GM18909 (cell line): Measurements from ENCODE around the gene KLHL29.

Experiments used
- ATAC-seq: cut with Tn5 transposase; IDR thresholded peaks from one replicate; pipeline ENCODE4 v1.9.1; 2021; ENCODE audit warnings: mild to moderate bottlenecking; ENCODE audit not compliant: unreplicated experiment, poor library complexity

Gene KLHL29

DNA sequence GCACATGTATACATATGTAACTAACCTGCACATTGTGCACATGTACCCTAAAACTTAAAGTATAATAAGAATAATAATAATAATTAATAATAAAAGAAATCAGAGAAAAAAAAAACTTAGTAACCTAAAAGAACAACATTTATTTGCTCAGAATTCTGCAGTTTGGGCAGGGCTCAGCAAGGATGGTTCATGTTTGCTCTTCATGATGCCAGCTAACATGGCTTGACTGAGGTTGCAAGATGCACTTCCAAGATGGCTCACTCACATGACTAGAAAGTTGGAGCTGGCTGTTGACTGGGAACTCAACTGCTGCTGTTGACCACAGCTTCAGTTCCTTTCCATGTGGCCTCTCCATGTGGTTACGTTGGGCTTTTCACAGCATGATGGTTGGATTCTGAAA, 56.4 kb downstream of the KLHL29 start:
- no peak for ATAC-seq

DNA sequence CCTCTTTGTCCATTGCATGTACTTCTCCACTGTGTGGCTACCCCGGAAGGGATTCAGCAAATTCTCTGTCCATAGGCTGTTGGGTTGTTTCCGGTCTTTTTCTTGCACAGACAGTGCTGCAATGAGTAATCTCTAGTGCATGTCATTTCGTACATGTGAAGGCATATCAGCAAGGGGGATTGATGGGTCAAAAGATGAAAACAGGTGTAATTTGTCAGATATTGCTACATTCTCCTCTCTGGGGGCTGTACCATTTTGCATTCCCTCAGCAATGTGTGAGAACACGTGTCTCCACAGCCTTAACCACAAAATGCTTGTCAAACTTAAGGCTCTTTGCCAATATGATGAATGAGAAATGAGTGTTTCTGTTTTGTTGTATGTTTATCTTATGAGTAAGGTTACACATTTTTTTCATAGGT, 60.5 kb downstream of the KLHL29 start:
- ATAC-seq: no peak

DNA sequence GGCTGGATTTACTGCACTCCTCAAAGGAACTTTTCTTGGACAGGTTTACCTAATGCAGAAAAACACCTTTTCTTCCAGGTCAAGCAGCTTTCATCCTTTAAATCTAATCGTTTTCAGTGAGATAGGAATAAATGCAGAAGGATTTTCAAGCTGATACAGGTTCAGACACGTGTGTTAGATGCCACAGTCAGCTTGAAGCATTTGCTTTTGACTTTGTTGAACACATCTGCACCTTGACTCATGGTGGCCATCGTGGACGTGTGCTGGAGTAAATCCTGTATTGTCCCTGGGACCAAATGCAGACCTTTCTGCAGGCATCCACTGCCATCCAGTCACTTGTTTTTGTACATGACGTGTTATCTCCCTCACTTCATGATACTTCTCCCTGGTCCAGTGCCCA, 61.9 kb downstream of the KLHL29 start:
- no peak for ATAC-seq

DNA sequence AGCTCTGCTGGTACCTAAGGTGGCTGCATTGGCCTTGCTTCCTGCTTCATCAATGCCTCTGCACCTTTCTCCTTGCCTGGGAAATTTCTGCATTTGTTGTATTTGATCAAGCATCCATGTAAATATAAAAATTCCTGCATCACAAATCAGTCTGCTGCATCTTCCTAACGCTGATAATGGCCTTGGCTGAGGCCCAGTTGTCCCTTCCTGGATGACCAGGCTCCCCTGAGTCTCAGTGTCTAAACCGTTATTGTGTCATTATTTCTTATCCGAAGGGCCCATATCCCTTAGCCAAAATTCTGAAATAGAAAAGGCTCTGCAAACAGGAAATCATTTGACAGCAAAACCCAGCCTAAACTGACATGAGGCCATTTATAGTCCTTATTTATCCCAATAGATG, 62.4 kb downstream of the KLHL29 start:
- no peak for ATAC-seq

DNA sequence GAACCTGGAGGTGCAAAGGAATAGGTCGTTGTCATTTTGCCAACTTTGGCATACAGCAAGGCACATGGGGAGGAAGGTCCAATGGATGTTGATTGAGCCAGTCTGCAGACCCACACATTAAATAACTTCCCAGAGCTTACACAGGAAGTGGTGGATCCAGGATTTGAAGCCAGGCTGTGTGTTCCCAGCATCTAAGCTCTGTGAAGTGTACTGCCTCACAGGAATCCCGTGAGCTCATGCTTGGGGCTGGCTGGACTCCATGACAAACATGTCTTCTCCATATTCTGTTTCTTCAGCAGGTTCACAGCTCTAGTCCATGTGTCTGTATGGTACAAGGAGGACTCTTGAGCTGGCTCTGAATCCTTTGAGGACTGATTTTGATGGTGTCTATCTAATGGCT, 63.9 kb downstream of the KLHL29 start:
- no peak for ATAC-seq

DNA sequence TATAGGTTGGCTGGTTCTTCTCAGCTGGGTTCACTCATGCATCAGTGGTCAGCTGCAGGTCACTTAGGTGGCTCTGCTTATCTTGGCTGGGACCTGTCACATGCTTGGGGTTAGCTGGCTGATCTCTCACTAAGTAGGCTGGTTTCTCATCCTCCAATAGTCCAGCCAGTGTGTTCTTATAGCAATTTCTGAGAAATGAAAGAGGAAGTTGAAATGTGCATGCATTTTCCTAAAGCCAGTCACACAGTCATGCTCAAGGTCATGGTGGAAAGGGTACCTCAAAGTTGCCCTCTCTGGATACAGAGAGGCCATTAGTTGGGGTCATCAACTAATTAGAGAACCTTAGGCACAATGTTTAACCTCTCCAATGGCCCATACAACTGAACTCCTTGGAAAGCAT, 64.4 kb downstream of the KLHL29 start:
- peak; percentile 90 for ATAC-seq

DNA sequence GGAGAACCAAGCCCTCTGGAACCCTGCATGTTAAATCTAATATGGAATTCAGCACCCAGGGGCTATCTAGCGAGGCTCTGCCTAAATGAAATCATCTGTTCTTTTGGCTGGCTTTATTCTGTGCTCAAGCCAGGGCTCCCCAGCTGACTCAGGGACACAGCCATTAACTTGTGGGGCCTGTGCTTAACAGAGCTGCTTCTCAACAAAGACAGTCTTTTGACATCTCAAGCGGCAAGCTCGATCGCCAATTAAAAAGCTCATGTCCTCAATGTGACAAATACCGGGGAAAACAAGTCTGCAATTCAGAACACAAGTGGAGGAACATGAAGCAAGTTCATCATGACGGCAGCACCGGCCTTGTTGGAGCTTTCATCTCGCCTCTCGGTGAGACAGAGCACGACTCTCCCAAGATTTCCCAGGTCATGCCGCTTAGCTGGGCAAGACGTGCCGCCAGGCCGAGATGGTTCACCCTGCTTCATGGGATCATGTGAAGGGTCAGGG, 64.9 kb downstream of the KLHL29 start:
- no peak for ATAC-seq

DNA sequence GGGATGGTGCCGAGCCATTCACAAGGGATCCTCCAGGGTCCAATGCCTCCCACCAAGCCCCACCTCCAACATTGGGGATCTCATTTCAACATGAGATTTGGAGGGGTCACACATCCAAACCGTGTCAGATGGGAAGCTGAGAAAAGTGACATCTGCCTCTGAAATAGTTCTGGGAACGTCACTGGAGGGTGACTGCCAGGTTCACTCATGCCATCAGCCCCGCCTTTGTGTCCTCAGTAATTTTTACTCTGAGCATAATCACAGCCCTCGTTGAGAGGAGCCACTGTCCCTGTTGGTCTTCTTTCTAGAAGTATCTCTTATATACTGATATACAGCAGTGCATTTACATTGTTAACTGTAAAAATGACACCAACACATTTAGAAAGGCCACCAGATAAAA, 67.4 kb downstream of the KLHL29 start:
- no peak for ATAC-seq

DNA sequence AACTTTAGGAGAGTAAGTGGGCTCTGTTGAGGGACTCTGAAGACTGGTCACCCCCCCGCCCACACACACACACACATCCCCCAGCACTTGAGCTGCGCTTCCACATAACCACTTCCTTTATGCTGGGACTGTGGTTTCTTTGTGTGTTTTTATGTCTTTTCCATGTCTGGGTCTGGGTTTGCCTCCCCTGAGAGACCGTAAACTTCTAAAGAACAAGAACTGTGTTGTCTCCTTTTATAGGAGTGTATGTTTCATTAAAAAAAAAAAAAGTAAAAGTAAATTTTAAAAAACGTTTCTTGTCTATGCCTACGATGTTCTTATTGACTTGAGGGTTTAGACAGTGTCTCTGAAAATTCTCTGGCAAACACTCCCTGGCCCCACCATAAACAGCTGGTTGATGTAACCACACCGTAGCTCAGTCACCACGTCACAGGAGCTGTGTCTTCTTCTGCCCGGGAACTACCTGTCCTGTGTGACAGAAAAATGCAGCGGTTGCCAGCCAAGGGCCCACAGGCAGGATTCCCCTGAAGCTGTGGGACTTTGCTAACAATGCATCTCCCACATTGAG, 68.0 kb downstream of the KLHL29 start:
- ATAC-seq: peak; percentile 45

DNA sequence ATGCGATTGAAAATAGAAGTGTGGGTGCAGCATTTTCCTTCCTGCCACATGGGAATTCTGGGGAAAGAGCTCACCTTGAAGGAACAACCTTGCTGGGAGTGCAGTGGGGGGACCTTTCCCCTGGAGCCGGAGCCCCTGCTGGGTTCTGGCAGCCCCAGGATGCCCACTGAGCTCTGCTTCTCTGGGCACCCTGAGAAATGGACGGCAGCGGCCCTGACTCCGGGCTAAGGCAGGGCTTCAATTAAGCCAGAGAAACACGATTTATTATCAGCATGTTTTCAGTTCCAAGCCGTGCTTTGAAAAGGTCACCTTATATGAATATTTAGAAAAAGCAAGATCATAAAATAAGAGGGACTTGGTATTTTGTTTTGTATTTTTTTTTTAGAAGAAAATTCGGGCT, 68.5 kb downstream of the KLHL29 start:
- no peak for ATAC-seq

DNA sequence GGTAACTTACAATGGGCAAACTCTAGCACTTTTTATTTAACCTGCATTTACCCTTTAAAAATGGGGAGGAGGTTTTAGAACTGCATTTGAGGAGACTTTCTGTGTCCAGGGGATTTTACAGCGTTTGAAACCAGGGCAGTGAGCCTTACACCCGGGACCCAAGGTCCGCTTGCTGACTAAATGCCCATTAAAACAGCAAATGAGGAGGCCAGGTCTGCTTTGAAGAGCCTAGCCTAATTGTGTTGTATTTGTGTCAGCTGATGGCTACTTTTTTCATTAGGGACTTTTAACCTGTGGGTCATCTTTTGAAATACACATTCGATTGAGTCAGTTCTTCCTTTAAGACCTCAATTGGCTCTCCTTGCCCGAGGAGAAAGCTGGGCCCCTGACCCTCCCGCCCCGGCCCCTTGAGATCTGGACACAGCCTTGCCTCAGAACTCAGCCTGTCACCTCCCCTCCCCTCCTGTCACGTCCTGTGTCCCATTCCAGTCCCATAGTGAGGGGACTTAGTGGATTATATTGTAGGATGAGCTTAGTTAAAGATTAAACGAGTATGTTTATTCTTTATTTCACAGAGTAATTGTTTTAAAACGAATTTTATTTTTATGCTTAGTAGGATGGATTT, 69.0 kb downstream of the KLHL29 start:
- no peak for ATAC-seq

DNA sequence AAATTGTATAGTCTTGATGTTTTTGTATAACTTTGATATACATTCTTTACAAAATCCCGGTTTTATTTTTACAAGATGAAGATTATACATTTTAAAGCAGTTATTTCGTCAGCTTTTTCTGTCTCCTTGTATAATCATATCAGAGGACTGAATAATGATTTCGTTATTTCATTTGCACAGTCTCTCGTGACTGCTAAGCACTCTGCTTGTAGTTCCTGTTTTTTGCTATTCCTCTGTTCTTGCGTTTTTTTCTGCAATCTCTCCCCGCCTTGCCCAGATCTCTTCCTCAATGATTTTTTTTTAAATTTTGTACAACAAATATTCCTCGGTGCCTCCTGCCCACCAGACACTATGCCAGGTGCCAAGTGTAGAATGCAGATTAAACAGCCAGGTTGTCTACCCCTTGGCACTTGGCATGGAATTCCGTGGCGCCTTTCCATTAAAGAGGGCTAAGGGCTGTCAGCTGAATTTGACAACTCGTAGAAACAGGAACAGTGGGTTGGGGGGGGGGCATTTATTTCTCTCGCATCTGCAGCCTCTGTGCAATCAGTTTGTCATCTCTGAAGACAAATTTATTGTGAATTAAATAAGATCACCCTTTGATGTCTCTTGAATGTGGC, 69.6 kb downstream of the KLHL29 start:
- no peak for ATAC-seq

DNA sequence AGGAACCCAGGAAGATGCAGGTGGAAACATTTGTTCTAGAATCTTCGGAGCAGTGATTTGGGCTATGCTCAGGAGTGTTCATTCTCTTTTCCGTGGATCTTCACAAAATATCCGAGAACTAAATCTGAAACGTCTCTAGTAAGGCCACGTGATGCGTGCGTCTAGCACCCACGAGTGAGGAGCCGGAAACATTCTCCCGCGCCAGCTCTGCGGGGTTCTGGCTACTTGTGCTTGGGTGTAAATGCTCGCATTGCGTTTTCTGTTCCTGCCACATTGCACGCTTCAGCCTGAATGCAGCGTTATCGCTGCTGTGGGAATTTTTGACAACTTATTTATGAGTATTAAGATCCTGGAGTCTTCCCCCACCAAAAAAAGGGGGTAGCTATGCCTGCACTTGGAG, 71.4 kb downstream of the KLHL29 start:
- no peak for ATAC-seq

DNA sequence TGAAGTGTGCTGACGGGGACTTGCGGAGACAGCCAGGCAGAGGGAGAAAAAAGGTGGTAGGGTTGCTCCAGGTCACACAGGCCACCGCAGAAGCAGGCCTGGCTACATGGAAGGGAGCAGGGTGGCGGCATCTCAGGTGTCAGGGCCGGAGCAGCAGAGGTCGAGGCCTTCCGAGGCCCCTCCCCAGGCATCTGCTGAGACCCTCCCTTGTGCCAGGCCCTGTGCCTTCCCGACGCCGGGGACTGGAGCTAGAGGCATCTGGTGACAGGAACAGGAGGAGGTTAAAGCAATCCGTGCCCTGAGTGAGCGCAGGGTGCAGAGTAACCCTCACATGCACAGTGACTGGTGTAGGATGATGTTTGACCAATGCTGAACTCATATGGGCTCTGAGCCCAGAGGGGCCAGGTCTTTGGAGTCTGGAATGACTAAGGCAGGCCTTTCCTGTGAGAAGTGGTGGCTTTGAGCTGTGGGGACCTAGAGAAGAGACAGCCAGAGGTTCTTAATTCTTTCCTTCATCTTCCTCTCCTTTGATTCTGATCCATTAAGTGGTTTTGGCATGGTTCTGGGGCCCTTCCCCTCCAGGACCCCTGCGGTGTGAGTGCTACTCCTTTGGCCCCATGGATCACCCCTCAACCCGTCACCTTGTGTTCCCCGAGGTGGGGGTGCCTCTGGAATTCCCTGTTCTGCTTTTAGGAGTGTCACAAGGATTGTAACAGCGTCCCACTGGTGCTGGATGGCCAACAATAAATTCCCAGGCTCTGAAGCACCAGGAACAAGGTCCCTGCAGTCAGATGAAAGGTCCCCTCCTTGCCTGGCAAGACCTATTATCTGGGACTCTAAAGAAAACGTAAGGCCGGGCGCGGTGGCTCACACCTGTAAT, 72.1 kb downstream of the KLHL29 start:
- no peak for ATAC-seq

DNA sequence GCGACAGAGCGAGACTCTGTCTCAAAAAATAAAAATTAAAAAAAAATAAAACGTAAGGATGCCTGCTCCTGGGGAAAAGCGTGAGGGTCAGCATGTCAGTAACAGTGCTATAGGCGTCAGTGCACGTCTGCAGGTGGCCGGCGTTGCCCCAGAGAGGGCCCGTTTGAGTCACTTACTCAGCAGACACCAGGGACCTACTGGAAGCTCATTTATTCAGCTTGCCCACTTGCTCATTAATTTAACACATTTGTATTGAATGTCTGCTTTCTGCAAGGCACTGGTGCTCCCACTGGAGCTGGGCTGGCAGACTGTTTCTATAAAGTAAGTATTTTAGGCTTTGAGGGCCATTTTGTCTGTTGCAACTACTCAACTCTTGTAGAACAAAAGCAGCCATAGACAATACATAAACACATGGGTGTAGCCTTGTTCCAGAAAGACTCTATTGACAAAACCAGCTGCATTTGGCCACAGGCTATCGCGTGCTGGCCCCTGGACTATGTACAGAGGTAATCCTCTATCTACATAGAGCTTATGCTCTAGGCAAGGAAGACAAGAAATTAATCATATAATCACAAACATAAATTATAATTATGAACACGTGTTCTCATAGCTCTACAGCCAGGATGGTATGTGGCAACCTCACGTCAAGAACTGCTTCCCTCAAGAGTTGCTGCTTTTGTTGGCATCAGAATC, 73.2 kb downstream of the KLHL29 start:
- ATAC-seq: no peak

DNA sequence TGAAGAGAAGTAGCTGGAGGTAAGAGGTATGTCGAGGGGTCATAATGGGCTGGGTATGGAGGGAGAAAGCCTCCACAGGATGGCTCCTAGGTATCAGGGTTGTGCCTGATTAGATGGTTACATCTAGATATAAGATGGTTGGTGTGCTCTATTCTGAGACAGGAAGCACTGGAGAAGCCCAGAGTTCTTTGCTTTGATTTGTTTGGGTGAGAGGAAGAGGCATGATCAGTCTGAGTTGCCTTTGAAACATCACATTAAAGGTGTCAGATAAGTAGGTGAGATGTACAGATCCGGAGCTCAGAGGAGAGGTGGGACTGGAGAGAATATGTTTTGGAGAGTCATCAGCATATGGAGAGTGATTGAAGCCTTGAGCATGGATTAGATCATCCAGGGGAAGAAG, 74.1 kb downstream of the KLHL29 start:
- no peak for ATAC-seq

DNA sequence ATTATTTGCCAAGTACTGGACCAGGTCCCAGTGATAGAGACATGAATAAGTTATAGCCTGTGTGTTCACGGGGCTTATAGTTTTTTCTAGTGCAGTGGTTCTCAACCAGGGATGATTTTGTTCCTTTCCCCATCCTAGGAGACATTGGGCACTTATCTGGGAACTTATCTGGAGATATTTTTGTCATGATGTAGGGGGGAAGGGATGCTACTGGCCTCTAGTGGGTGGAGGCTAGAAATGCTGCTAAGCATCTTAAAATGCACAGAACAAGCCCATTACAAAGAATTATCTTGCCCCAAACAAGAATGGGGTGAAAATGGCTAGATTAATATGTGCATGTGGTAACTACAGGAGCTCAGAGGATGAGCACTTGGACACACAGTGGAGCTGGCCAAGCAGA, 75.2 kb downstream of the KLHL29 start:
- ATAC-seq: peak; percentile 77

DNA sequence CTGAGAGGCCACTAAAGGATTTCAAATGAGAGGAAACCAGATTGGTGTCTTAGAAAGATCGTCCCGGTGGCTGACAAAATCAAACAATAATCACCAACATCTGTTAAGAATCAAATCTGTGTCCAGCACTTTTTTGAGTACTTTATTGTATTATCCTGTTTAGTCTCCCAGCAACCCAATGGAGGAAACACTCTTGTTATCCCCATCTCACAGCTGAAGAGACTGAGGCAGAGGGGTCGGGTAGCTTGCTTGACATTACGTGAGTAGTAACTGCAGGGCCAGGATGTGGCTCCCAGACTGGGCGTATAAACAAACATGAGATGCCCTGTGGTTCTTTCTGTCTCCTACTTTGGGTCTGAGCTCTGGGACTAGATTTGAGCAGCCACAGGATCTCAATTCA, 76.0 kb downstream of the KLHL29 start:
- no peak for ATAC-seq

DNA sequence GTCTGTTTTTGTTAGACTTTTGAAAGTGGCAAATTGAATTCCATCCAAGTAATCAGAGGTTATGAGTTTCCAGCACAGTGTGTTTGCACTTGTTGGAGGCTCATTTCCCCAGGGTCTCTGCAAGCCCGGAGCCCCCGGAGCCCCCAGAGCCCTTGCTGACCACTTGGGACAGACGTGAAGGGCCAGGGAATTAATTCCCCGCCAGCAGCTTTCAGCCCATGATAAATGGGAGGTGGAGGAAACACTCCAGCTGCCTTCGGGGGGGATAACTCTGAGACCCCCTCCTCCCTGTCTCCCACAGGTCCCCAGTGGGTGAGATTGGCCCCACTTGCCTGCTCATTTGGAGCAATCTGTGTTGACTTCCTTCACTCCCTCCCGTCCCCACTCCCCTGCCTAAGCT, 79.2 kb downstream of the KLHL29 start:
- no peak for ATAC-seq

DNA sequence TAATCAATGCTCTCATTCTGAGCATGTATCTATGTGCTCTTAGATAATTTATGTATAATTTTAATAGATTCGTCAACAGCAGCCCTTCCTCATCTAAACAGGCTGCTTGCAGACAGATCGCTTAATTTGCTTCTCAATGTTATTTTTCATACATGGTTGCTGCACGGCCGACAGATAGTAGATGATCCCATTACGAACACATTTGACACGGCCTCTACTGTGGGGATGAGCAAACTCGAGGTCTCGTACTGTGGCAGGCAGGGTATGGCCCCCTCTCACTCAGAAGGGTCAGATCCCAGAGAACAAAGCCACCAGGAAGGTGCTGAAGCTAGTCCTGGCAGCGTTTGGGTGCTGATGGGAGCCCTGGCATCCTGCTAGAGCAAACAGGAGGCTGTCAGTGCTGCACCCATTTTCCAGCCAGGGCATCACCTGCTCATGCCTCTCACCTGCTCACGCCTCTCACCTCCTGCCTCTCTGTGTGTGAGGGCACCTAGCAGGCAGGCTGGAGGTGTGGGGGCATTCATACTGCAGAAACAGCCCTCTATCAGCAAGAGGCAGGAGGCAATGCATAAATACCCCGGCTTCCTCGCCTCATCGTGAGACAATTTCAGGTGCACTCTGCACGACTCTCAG, 80.0 kb downstream of the KLHL29 start:
- no peak for ATAC-seq
